GM18519 (cell line): Measurements from ENCODE around the gene BDP1.
"Not testable (repeated sequence)": the region's sequence is repeated elsewhere in the genome, so short reads cannot be mapped to it uniquely, and the experiment has no call there.

ENCODE experiments used
- ATAC-seq: cut with Tn5 transposase; IDR thresholded peaks from one replicate; pipeline ENCODE4 v1.9.1; 2021; ENCODE audit warnings: mild to moderate bottlenecking, moderate library complexity; ENCODE audit not compliant: unreplicated experiment, low FRiP score

The BDP1 gene

DNA sequence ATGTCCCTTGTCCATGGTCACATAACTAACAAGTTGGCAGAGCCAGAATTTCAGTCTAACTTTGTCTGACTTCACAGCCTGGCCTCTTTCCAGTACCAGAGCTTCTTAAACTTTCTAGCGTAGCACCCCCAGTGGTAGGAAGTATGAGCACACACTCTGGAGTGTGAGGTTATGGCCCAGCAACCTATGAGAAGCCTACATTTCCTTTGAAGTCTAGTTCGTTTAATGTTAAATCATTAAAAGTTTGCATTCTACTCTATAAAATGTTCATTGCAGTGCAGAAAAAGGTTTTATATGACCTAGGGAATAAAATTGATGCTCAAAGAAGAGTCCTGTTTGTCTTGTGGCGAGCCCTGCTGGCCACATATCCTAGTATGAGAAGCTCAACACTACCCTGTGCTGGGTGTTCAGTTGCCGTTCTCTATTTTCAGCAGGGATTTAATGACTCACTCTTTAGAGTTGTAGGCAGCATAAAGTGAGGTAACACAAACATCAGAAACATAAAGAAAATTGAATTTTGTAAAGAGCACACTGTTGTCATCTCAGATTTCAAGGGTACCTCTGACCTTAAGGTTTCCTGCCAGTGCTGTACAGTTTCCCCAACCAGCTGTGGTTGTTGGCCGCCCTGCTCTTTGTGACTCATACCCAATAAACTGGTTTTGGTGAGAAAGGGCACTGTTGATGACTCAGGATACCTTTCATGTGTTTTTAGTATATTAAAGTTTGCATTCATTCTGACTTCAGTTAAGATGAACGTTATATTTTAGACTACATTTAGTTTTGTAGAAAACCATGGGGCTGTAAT lies 146.0 kb downstream of the BDP1 start:
- ATAC-seq = no peak

GRCh38 chr5:71609916-71610315 lies 154.5 kb downstream of the BDP1 start:
- not testable (repeated sequence) for ATAC-seq

DNA sequence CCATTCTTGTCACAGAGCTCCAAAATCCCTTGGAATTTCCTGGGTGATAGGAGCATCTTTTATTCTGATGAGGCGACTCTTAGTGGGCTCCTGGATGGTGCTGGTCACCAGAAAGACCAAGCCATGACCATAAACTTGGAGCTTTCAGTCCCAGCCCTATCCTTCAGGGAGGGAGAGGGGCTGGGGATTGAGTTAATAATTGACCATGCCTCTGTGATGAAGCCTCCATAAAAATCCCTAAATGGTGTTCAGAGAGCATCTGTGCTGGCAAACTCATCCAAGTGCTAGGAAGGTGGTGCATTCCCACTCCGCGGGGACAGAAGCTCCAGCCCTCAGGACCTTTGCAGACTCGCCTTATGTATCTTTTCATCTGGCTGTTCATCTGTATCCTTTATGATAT lies 160.4 kb downstream of the BDP1 start:
- ATAC-seq = no peak
